Uterus (tissue), 2 donors: Measurements from ENCODE around the gene VAMP1.

Experiments used
- CTCF ChIP-seq, 4 experiments: fragments of 200-600 bp in 2 of 4; fragments of 450-650 bp in 2 of 4; sonication (generic) in 2 of 4; IDR thresholded peaks; one replicate each; pipeline ENCODE4 v1.5.1; 2016 to 2019; ENCODE audit warnings: antibody characterized with exemption in 4 of 4, mild to moderate bottlenecking in 2 of 4, moderate library complexity in 1 of 4
- POLR2A ChIP-seq, 2 donors: fragments of 450-650 bp; IDR thresholded peaks; one replicate each; pipeline ENCODE4 v1.6.1; 2016; ENCODE audit warnings: antibody characterized with exemption in 2 of 2, mild to moderate bottlenecking in 1 of 2, moderate library complexity in 1 of 2

GRCh38 chr12:6416596-6416995 lies 53.9 kb downstream of the VAMP1 start:
- TF ChIP-seq CTCF (IDR thresholded peaks at IDR 0.05) (no peak), POLR2A (IDR thresholded peaks at IDR 0.05) (no peak)
